ENCODE results near the gene CHST11. TPM values are rescaled to one million over a fixed set of nuclear protein-coding genes. Genes with fewer than 3 reads are reported as not detected.

CHST11 gene
- total RNA-seq, 5 donors from 2014 or later (not counting 1 experiment from before 2014, with no cell fraction given) = 49.8 to 78.3 (median 63.7) TPM

GRCh38 chr12:104596898-104597843 lies 140.4 kb downstream of the CHST11 start:
- ATAC-seq (replicated peaks in 1 of 4) = no peak
- Histone ChIP-seq H3K27me3 (replicated peaks in 1 of 2; ENCODE audit: control insufficient read depth in 2 of 2, extremely low read depth in 1 of 2, insufficient read depth in 2 of 2, low read length in 1 of 2) (no peaks in the 10 kb centered on the region), H3K27ac (ENCODE audit: low read length) (no peak overlapping the region), H3K4me3 (ENCODE audit: control insufficient read depth in 1 of 2, extremely low read depth in 1 of 2, low read length in 1 of 2) (no peak overlapping the region), H3K9me3 (no peaks in the 10 kb centered on the region), H3K36me3 (ENCODE audit: control insufficient read depth in 2 of 2, extremely low read depth in 1 of 2, insufficient read depth in 1 of 2, low read length in 1 of 2) (no peaks in the 10 kb centered on the region), H3K4me1 (ENCODE audit: control insufficient read depth in 1 of 2, extremely low read depth in 1 of 2, insufficient read depth in 2 of 2, low read length in 2 of 2) (no peaks in the 10 kb centered on the region)
- ChIA-PET POLR2A (interaction anchor here in 1 of 2 donors (0.8 kb wide), 1 partner anchor 468 kb away, joined by 3 read pairs; no protein-coding TSS in a partner anchor), CTCF (interaction anchor here in 1 of 2 donors (0.7 kb wide), 1 partner anchor 96 kb away, joined by 3 read pairs; no protein-coding TSS in a partner anchor)
- Mint-ChIP-seq H3K36me3 (no peaks in the 10 kb centered on the region), H3K4me1 (peaks cover 39 to 79% (median 73%) of the 10 kb centered on the region in 3 donors), H3K27me3 (no peaks in the 10 kb centered on the region), H3K9me3 (no peaks in the 10 kb centered on the region), H3K4me3 (no peak overlapping the region), H3K27ac (no peak overlapping the region)
- DNase-seq = no peak
- WGBS (ENCODE audit: insufficient coverage) = 100% methylated on average over 2 of the region's 15 CpGs

GRCh38 chr12:104598342-104599271 lies 141.9 kb downstream of the CHST11 start:
- peaks cover 45 to 81% (median 77%) of the 10 kb centered on the region in 3 donors for H3K4me1 Mint-ChIP-seq
- Histone ChIP-seq H3K36me3 (ENCODE audit: control insufficient read depth in 2 of 2, extremely low read depth in 1 of 2, insufficient read depth in 1 of 2, low read length in 1 of 2) (peaks cover 0 to 3% of the 10 kb centered on the region in 2 donors), H3K27ac (ENCODE audit: low read length) (no peak overlapping the region), H3K4me3 (ENCODE audit: control insufficient read depth in 1 of 2, extremely low read depth in 1 of 2, low read length in 1 of 2) (no peak overlapping the region), H3K27me3 (replicated peaks in 1 of 2; ENCODE audit: control insufficient read depth in 2 of 2, extremely low read depth in 1 of 2, insufficient read depth in 2 of 2, low read length in 1 of 2) (no peaks in the 10 kb centered on the region), H3K4me1 (ENCODE audit: control insufficient read depth in 1 of 2, extremely low read depth in 1 of 2, insufficient read depth in 2 of 2, low read length in 2 of 2) (peaks cover 4 to 12% of the 10 kb centered on the region in 2 experiments), H3K9me3 (no peaks in the 10 kb centered on the region)
- no peaks in the 10 kb centered on the region for H3K9me3 Mint-ChIP-seq
- H3K27me3 Mint-ChIP-seq = no peaks in the 10 kb centered on the region
- ATAC-seq (replicated peaks in 1 of 4) (no peak), DNase-seq (no peak)
- ChIA-PET POLR2A (interaction anchor here in 1 of 2 donors (0.6 kb wide), 1 partner anchor 8 kb away, joined by 3 read pairs; no protein-coding TSS in a partner anchor), CTCF (no interaction called here)
- H3K4me3 Mint-ChIP-seq = no peak overlapping the region
- H3K36me3 Mint-ChIP-seq = peaks cover 4% of the 10 kb centered on the region
- H3K27ac Mint-ChIP-seq = peak overlapping the region in 1 of 2 donors; percentile 39
- 88% methylated on average over 8 of the region's 15 CpGs for WGBS (ENCODE audit: insufficient coverage)

GRCh38 chr12:104599272-104600035 lies 142.7 kb downstream of the CHST11 start:
- Mint-ChIP-seq H3K4me1 (peaks cover 47 to 82% (median 78%) of the 10 kb centered on the region in 3 donors), H3K27ac (no peak overlapping the region)
- CTCF ChIA-PET = no interaction called here

GRCh38 chr12:104600036-104600712 lies 143.4 kb downstream of the CHST11 start:
- H3K27me3 ChIP-seq (replicated peaks in 1 of 2; ENCODE audit: control insufficient read depth in 2 of 2, extremely low read depth in 1 of 2, insufficient read depth in 2 of 2, low read length in 1 of 2) = no peaks in the 10 kb centered on the region
- H3K9me3 Mint-ChIP-seq = no peaks in the 10 kb centered on the region
- no peaks in the 10 kb centered on the region for H3K9me3 ChIP-seq
- POLR2A ChIA-PET = no interaction called here
- DNase-seq (no peak), ATAC-seq (replicated peaks in 1 of 4) (no peak)
- H3K4me3 Mint-ChIP-seq = no peak overlapping the region
- no peaks in the 10 kb centered on the region for H3K27me3 Mint-ChIP-seq
- peaks cover 4% of the 10 kb centered on the region for H3K36me3 Mint-ChIP-seq
- no peak overlapping the region for H3K27ac ChIP-seq (ENCODE audit: low read length)
- 90% methylated on average over 2 of the region's 4 CpGs for WGBS (ENCODE audit: insufficient coverage)
- H3K4me1 ChIP-seq (ENCODE audit: control insufficient read depth in 1 of 2, extremely low read depth in 1 of 2, insufficient read depth in 2 of 2, low read length in 2 of 2) = peaks cover 13 to 26% of the 10 kb centered on the region in 2 experiments
- H3K4me1 Mint-ChIP-seq = peaks cover 49 to 85% (median 80%) of the 10 kb centered on the region in 3 donors
- peaks cover 0 to 3% of the 10 kb centered on the region in 2 donors for H3K36me3 ChIP-seq (ENCODE audit: control insufficient read depth in 2 of 2, extremely low read depth in 1 of 2, insufficient read depth in 1 of 2, low read length in 1 of 2)
- CTCF ChIA-PET = no interaction called here
- peak overlapping the region; percentile 5 to 12 for H3K27ac Mint-ChIP-seq
- no peak overlapping the region for H3K4me3 ChIP-seq (ENCODE audit: control insufficient read depth in 1 of 2, extremely low read depth in 1 of 2, low read length in 1 of 2)

More at GRCh38 chr12:104599272-104600035, 142.7 kb downstream of the CHST11 start:
- Mint-ChIP-seq H3K9me3 (no peaks in the 10 kb centered on the region), H3K27me3 (no peaks in the 10 kb centered on the region), H3K4me3 (no peak overlapping the region), H3K36me3 (peaks cover 4% of the 10 kb centered on the region)
- ATAC-seq (replicated peaks in 1 of 4) (no peak), DNase-seq (no peak)
- Histone ChIP-seq H3K4me1 (ENCODE audit: control insufficient read depth in 1 of 2, extremely low read depth in 1 of 2, insufficient read depth in 2 of 2, low read length in 2 of 2) (peaks cover 12 to 19% of the 10 kb centered on the region in 2 experiments), H3K27me3 (replicated peaks in 1 of 2; ENCODE audit: control insufficient read depth in 2 of 2, extremely low read depth in 1 of 2, insufficient read depth in 2 of 2, low read length in 1 of 2) (no peaks in the 10 kb centered on the region), H3K4me3 (ENCODE audit: control insufficient read depth in 1 of 2, extremely low read depth in 1 of 2, low read length in 1 of 2) (no peak overlapping the region), H3K9me3 (no peaks in the 10 kb centered on the region), H3K27ac (ENCODE audit: low read length) (no peak overlapping the region), H3K36me3 (ENCODE audit: control insufficient read depth in 2 of 2, extremely low read depth in 1 of 2, insufficient read depth in 1 of 2, low read length in 1 of 2) (peaks cover 0 to 3% of the 10 kb centered on the region in 2 donors)
- 100% methylated on average over 1 of the region's 16 CpGs for WGBS (ENCODE audit: insufficient coverage)
- POLR2A ChIA-PET = no interaction called here

GRCh38 chr12:104600790-104601739 lies 144.3 kb downstream of the CHST11 start:
- no peaks in the 10 kb centered on the region for H3K27me3 ChIP-seq (replicated peaks in 1 of 2; ENCODE audit: control insufficient read depth in 2 of 2, extremely low read depth in 1 of 2, insufficient read depth in 2 of 2, low read length in 1 of 2)
- no peak for ATAC-seq (replicated peaks in 1 of 4)
- Mint-ChIP-seq H3K4me3 (no peak overlapping the region), H3K4me1 (peaks cover 43 to 83% (median 75%) of the 10 kb centered on the region in 3 donors), H3K9me3 (no peaks in the 10 kb centered on the region), H3K36me3 (peaks cover 4% of the 10 kb centered on the region), H3K27ac (peak overlapping the region; percentile 34 to 63), H3K27me3 (no peaks in the 10 kb centered on the region)
- peaks cover 0 to 3% of the 10 kb centered on the region in 2 donors for H3K36me3 ChIP-seq (ENCODE audit: control insufficient read depth in 2 of 2, extremely low read depth in 1 of 2, insufficient read depth in 1 of 2, low read length in 1 of 2)
- ChIA-PET CTCF (no interaction called here), POLR2A (interaction anchor here in 1 of 2 donors (0.8 kb wide), 1 partner anchor 23 kb away, joined by 3 read pairs; no protein-coding TSS in a partner anchor)
- H3K27ac ChIP-seq (ENCODE audit: low read length) = no peak overlapping the region
- H3K4me3 ChIP-seq (ENCODE audit: control insufficient read depth in 1 of 2, extremely low read depth in 1 of 2, low read length in 1 of 2) = no peak overlapping the region
- no peaks in the 10 kb centered on the region for H3K9me3 ChIP-seq
- 98% methylated on average over 5 of the region's 6 CpGs for WGBS (ENCODE audit: insufficient coverage)
- peaks cover 13 to 33% of the 10 kb centered on the region in 2 experiments for H3K4me1 ChIP-seq (ENCODE audit: control insufficient read depth in 1 of 2, extremely low read depth in 1 of 2, insufficient read depth in 2 of 2, low read length in 2 of 2)
- no peak for DNase-seq

Data from T-cell (primary cell).